ENCODE data around the gene MFGE8. TPM values are rescaled to one million over a fixed set of nuclear protein-coding genes. Genes with fewer than 3 reads are reported as not detected.
"Not testable (repeated sequence)": the region's sequence is repeated elsewhere in the genome, so short reads cannot be mapped to it uniquely, and the experiment has no call there.

Gene MFGE8
- total RNA-seq, 1 donor from 2014 or later, result 513 TPM

DNA sequence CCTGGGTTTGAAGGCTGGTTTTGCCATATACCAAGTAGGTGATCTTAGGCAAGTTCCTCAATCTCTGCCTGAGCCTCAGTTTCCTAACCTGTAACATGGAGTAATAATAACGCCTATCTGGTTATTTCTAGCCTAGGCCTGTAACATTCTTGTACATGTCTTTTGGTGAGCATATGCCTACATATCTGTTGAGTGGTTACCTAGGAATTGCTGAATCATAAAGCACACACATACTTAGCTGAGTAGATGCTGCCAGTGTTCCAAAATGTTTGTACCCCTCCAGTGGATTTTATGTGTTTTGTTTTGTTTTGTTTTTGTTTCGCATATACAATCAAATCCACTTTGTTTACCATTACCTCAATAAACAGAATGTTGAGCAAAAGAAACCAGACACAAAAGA is 17.4 kb upstream of the MFGE8 start:
- no peaks in the 10 kb centered on the region for H3K9me3 ChIP-seq
- intact Hi-C loops (cut with DNase I), result no loop called here
- TF ChIP-seq POLR2AphosphoS5 (IDR thresholded peaks at IDR 0.05; ENCODE audit: insufficient read depth in 1 of 2, low read depth in 1 of 2) (no peak), POLR2A (IDR thresholded peaks at IDR 0.05) (no peak)
- TF ChIP-seq, protein P1, sequence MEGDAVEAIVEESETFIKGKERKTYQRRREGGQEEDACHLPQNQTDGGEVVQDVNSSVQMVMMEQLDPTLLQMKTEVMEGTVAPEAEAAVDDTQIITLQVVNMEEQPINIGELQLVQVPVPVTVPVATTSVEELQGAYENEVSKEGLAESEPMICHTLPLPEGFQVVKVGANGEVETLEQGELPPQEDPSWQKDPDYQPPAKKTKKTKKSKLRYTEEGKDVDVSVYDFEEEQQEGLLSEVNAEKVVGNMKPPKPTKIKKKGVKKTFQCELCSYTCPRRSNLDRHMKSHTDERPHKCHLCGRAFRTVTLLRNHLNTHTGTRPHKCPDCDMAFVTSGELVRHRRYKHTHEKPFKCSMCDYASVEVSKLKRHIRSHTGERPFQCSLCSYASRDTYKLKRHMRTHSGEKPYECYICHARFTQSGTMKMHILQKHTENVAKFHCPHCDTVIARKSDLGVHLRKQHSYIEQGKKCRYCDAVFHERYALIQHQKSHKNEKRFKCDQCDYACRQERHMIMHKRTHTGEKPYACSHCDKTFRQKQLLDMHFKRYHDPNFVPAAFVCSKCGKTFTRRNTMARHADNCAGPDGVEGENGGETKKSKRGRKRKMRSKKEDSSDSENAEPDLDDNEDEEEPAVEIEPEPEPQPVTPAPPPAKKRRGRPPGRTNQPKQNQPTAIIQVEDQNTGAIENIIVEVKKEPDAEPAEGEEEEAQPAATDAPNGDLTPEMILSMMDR (IDR thresholded peaks at IDR 0.05), result no peak
- H3K4me1 ChIP-seq, result no peaks in the 10 kb centered on the region
- no peaks in the 10 kb centered on the region for H3K27me3 ChIP-seq
- no peaks in the 10 kb centered on the region for H3K36me3 ChIP-seq
- no peak for DNase-seq (ENCODE audit: extremely low spot score in 2 of 2)
- no peak overlapping the region for H3K4me3 ChIP-seq
- no peak overlapping the region for H3K27ac ChIP-seq

DNA sequence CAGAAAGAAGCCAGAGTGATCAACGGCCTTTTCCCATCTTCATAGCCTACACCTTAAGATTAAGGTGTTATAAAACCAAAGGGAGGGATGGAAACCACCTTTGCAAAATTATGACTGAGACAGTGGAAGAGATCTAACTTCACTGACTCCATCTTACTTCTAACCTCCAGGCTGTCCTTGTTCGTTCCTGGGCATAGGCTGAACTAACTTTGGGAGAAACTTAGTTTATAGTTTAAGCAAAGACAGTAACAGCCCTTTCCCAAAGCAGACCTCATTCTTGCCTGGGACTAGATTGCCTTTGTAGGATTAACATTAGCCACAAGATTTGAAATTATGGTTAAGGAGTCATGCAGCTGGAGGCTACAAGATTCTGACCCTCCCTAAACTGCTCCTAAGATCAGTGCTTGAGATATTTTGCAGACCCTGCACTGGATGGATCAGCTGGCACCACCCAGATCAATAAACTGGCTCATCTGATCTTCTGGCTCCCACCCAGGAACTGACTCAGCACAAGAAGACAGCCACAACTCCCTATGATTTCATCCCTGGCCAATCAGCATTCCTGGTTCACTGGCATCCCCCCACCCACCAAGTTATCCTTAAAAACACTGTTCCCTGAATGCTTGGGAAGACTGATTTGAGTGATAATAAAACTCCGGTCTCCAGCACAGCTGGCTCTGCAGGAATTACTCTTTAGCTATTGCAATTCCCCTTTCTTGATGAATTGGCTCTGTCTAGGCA is 16.3 kb upstream of the MFGE8 start:
- H3K9me3 ChIP-seq; intact Hi-C loops (cut with DNase I); H3K4me1 ChIP-seq; DNase-seq (ENCODE audit: extremely low spot score in 2 of 2); H3K27ac ChIP-seq; H3K27me3 ChIP-seq; H3K36me3 ChIP-seq; H3K4me3 ChIP-seq: not testable (repeated sequence)

DNA sequence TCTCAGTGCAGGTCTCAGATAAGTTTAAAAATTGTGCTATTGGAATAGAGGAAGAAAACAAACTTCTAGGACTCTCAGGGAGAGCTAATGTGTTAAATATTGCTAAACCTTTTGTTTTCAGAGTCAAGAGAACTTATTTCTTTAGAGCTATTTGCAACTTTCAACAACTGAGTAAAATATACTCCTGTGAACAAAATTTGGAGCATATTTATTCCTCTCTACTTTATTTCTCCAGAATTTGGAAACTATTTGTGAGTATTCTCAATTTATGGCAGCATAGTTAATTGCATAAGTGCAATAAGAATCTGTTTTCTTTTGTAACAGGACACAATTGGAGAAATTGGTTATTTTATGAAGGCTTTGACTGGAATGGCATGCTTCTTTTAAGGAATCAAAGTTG is 15.0 kb upstream of the MFGE8 start:
- H3K4me3 ChIP-seq; H3K4me1 ChIP-seq; H3K27ac ChIP-seq; H3K36me3 ChIP-seq; H3K9me3 ChIP-seq; intact Hi-C loops (cut with DNase I); DNase-seq (ENCODE audit: extremely low spot score in 2 of 2); H3K27me3 ChIP-seq: not testable (repeated sequence)

DNA sequence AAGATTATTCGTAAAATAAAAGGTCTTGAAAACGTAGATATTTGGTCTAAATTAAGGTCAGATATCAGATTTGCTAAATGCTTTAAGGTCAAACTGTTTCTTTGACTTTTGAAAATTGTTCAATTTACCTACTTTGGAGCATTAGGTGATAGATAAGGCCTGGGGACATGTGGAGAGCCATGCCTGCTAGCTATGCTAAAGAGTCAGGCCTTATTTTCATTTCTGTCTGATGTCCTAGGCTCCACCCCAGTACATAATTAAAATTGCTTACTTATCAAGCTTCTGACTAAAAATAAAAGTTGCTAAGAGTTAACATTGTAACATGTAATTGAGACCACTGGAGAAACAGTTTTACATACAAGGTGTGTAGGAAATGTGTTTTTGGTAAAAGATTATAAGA is 12.5 kb upstream of the MFGE8 start:
- H3K27me3 ChIP-seq; DNase-seq (ENCODE audit: extremely low spot score in 2 of 2); H3K36me3 ChIP-seq; H3K4me3 ChIP-seq; H3K27ac ChIP-seq; intact Hi-C loops (cut with DNase I); H3K9me3 ChIP-seq; H3K4me1 ChIP-seq: not testable (repeated sequence)

DNA sequence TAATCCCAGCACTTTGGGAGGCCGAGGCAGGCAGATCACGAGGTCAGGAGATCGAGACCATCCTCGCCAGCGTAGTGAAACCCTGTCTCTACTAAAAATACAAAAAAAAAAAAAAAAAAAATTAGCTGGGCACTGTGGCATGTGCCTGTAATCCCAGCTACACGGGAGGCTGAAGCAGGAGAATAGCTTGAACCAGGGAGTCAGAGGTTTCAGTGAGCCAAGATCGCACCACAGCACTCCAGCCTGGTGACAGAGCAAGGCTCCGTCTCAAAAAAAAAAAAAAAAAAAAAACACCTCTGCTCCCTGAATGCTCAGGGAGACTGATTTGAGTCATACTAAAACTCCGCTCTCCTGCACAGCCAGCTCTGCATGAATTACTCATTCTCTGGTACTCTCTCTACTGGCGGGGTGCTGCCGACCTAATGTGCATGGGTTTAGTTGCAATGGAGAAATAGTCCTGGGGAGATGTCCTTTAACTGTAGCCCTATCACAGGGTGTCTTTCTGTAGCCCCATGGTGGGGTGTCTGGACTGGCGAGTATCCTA is 7.8 kb upstream of the MFGE8 start:
- H3K4me1 ChIP-seq; intact Hi-C loops (cut with DNase I); H3K27ac ChIP-seq; H3K27me3 ChIP-seq; H3K9me3 ChIP-seq; H3K36me3 ChIP-seq; H3K4me3 ChIP-seq; DNase-seq (ENCODE audit: extremely low spot score in 2 of 2): not testable (repeated sequence)

DNA sequence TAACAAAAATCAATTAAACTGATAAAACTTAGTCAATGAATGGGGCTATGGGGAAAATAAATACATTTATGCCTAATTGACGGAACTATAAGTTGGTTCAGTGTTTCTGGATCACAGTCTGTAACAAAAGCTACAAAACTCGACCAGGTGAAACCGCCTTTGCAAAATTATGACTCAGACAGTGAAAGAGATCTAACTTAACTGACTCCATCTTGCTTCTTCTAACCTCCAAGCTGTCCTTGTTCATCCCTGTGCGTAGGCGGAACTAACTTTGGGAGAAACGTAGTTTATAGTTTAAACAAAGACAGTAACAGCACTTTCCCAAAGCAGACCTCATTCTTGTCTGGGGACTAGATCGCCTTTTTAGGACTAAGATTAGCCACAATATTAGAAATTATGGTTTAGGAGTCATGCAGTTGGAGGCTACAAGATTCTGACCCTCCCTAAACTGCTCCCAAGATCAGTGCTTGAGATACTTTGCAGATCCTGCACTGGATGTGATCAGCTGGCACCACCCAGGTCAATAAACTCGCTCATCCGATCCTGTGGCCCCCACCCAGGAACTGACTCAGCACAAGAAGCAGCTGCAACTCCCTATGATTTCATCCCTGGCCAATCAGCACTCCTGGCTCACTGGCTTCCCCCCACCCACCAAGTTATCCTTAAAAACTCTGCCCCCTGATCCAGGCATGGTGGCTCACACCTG is 7.2 kb upstream of the MFGE8 start:
- no peak for DNase-seq (ENCODE audit: extremely low spot score in 2 of 2)
- TF ChIP-seq POLR2AphosphoS5 (IDR thresholded peaks at IDR 0.05; ENCODE audit: insufficient read depth in 1 of 2, low read depth in 1 of 2) (no peak), POLR2A (IDR thresholded peaks at IDR 0.05) (no peak)
- TF ChIP-seq, protein P1 (IDR thresholded peaks at IDR 0.05), result no peak
- intact Hi-C loops (cut with DNase I), result no loop called here
- H3K27me3 ChIP-seq, result no peaks in the 10 kb centered on the region
- no peak overlapping the region for H3K4me3 ChIP-seq
- H3K9me3 ChIP-seq, result no peaks in the 10 kb centered on the region
- peaks cover 6% of the 10 kb centered on the region for H3K4me1 ChIP-seq
- H3K36me3 ChIP-seq, result no peaks in the 10 kb centered on the region
- no peak overlapping the region for H3K27ac ChIP-seq

DNA sequence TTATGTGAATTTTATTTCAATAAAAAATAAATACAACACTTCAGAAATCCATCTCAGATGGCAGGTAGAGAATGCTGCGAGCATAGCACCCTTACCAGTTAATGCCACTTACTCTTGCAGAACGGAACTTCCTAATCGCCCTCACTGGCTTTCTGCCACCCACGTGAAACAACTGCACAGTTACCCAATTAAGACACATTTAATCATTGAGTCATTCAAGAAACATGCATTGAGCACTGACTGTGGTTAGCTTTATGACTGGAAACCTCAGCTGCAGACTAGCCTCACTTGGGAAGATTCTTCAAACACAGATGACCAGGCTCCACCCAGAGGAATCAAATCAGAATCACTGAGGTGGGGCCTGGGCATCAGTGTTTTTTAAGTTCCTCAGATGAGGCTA is 5.6 kb upstream of the MFGE8 start:
- no peak for DNase-seq (ENCODE audit: extremely low spot score in 2 of 2)
- Histone ChIP-seq H3K27ac (no peak overlapping the region), H3K4me1 (peaks cover 6% of the 10 kb centered on the region), H3K4me3 (no peak overlapping the region), H3K36me3 (no peaks in the 10 kb centered on the region), H3K27me3 (no peaks in the 10 kb centered on the region), H3K9me3 (no peaks in the 10 kb centered on the region)
- intact Hi-C loops (cut with DNase I), result no loop called here
- TF ChIP-seq POLR2AphosphoS5 (IDR thresholded peaks at IDR 0.05; ENCODE audit: insufficient read depth in 1 of 2, low read depth in 1 of 2), result peak in 1 of 2 donors; percentile 89
- TF ChIP-seq, protein P1 (IDR thresholded peaks at IDR 0.05), result no peak
